Measurements from ENCODE around the gene USP17L27. TPM values are rescaled to one million over a fixed set of nuclear protein-coding genes. Genes with fewer than 3 reads are reported as not detected.

Gene USP17L27
- total RNA-seq: not detected in 2 replicates

GRCh38 chr4:9343848-9344247 is at the start of gene USP17L27:
USP17L27 (plus strand) TSS chr4:9344148; CDS start chr4:9344148, 0 bp downstream.

GRCh38 chr4:9324865-9325264 is 19.1 kb upstream of the USP17L27 start, which contains the start of gene USP17L24:
USP17L24 (plus strand) TSS chr4:9325165; CDS start chr4:9325165, 0 bp downstream.

GRCh38 chr4:9329611-9330010 is 14.3 kb upstream of the USP17L27 start, which contains the start of gene USP17L25:
USP17L25 (plus strand) TSS chr4:9329911; CDS start chr4:9329911, 0 bp downstream.

GRCh38 chr4:9334358-9334757 is 9.6 kb upstream of the USP17L27 start, which contains the start of gene USP17L26:
USP17L26 (plus strand) TSS chr4:9334658; CDS start chr4:9334658, 0 bp downstream.

GRCh38 chr4:9339103-9339502 is 4.8 kb upstream of the USP17L27 start, which contains the start of gene USP17L5:
USP17L5 (plus strand) TSS chr4:9339403; CDS start chr4:9339403, 0 bp downstream.

GRCh38 chr4:9348593-9348992 is 4.6 kb downstream of the USP17L27 start, which contains the start of gene USP17L28:
USP17L28 (plus strand) TSS chr4:9348893; CDS start chr4:9348893, 0 bp downstream.

GRCh38 chr4:9353338-9353737 is 9.4 kb downstream of the USP17L27 start, which contains the start of gene USP17L29:
USP17L29 (plus strand) TSS chr4:9353638; CDS start chr4:9353638, 0 bp downstream.

GRCh38 chr4:9362829-9363228 is 18.9 kb downstream of the USP17L27 start, which contains the start of gene USP17L30:
USP17L30 (plus strand) TSS chr4:9363129; CDS start chr4:9363129, 0 bp downstream.

Other genes with a start within 250 kb of the USP17L27 start
- gene FAM90A26, start 173.7 kb upstream of the USP17L27 start, total RNA-seq: not detected in 2 replicates
- gene USP17L10, start 133.5 kb upstream of the USP17L27 start, total RNA-seq: not detected in 2 replicates
- gene USP17L11, start 128.7 kb upstream of the USP17L27 start, total RNA-seq: not detected in 2 replicates
- not detected in 2 replicates for gene USP17L12, start 124.0 kb upstream of the USP17L27 start, total RNA-seq
- not detected in 2 replicates for gene USP17L13, start 119.3 kb upstream of the USP17L27 start, total RNA-seq
- gene USP17L15, start 109.8 kb upstream of the USP17L27 start, total RNA-seq: not detected in 2 replicates
- not detected in 2 replicates for gene USP17L17, start 100.3 kb upstream of the USP17L27 start, total RNA-seq
- gene USP17L18, start 95.5 kb upstream of the USP17L27 start, total RNA-seq: not detected in 2 replicates
- gene USP17L19, start 90.8 kb upstream of the USP17L27 start, total RNA-seq: not detected in 2 replicates
- gene USP17L20, start 86.0 kb upstream of the USP17L27 start, total RNA-seq: not detected in 2 replicates
- gene USP17L21, start 81.3 kb upstream of the USP17L27 start, total RNA-seq: not detected in 2 replicates
- not detected in 2 replicates for gene USP17L22, start 76.5 kb upstream of the USP17L27 start, total RNA-seq
- not detected in 2 replicates for gene USP17L24, start 19.0 kb upstream of the USP17L27 start, total RNA-seq
- not detected in 2 replicates for gene USP17L25, start 14.2 kb upstream of the USP17L27 start, total RNA-seq
- gene USP17L26, start 9.5 kb upstream of the USP17L27 start, total RNA-seq: not detected in 2 replicates
- not detected in 2 replicates for gene USP17L5, start 4.7 kb upstream of the USP17L27 start, total RNA-seq
- gene USP17L28, start 4.7 kb downstream of the USP17L27 start, total RNA-seq: not detected in 2 replicates
- not detected in 2 replicates for gene USP17L29, start 9.5 kb downstream of the USP17L27 start, total RNA-seq
- gene USP17L30, start 19.0 kb downstream of the USP17L27 start, total RNA-seq: not detected in 2 replicates
- not detected in 2 replicates for gene DEFB131A, start 100.3 kb downstream of the USP17L27 start, total RNA-seq